Measurements from ENCODE around the gene AKAP7.
A peak's percentile ranks its signal among the peaks of the same experiment; 100 is the strongest.

AKAP7 gene

GRCh38 chr6:131269565-131270391, 134.5 kb downstream of the AKAP7 start:
- H3K36me3 ChIP-seq (ENCODE audit: insufficient read depth, low read length) = no peaks in the 10 kb centered on the region
- no peaks in the 10 kb centered on the region for H3K27me3 ChIP-seq (ENCODE audit: insufficient read depth, low read length)
- no peaks in the 10 kb centered on the region for H3K4me1 ChIP-seq (ENCODE audit: insufficient read depth, low read length)
- H3K9ac ChIP-seq (ENCODE audit: low read depth, low read length) = no peak overlapping the region
- no peak overlapping the region for H3K27ac ChIP-seq (ENCODE audit: low read depth, low read length)
- 96% methylated on average over 2 of the region's 3 CpGs for WGBS
- peaks cover 12% of the 10 kb centered on the region; the same call in 1 of the 2 replicates for H3K9me3 ChIP-seq (ENCODE audit: insufficient read depth, low read depth, low read length)
- H3K4me3 ChIP-seq (ENCODE audit: low read length) = no peak overlapping the region

- WGBS = 100% methylated on average over 3 of the region's 3 CpGs
- H3K27me3 ChIP-seq (ENCODE audit: insufficient read depth, low read length) = no peaks in the 10 kb centered on the region
- no peaks in the 10 kb centered on the region for H3K36me3 ChIP-seq (ENCODE audit: insufficient read depth, low read length)
- H3K9ac ChIP-seq (ENCODE audit: low read depth, low read length) = no peak overlapping the region
- no peaks in the 10 kb centered on the region for H3K4me1 ChIP-seq (ENCODE audit: insufficient read depth, low read length)
- H3K4me3 ChIP-seq (ENCODE audit: low read length) = no peak overlapping the region
- peaks cover 12% of the 10 kb centered on the region; the same call in 1 of the 2 replicates for H3K9me3 ChIP-seq (ENCODE audit: insufficient read depth, low read depth, low read length)
- H3K27ac ChIP-seq (ENCODE audit: low read depth, low read length) = no peak overlapping the region
These were observed 135.3 kb downstream of the AKAP7 start for GRCh38 chr6:131270534-131270933.

- no peak overlapping the region for H3K4me3 ChIP-seq (ENCODE audit: low read length)
- H3K4me1 ChIP-seq (ENCODE audit: insufficient read depth, low read length) = no peaks in the 10 kb centered on the region
- no peak overlapping the region for H3K9ac ChIP-seq (ENCODE audit: low read depth, low read length)
- no peak overlapping the region for H3K27ac ChIP-seq (ENCODE audit: low read depth, low read length)
- H3K36me3 ChIP-seq (ENCODE audit: insufficient read depth, low read length) = no peaks in the 10 kb centered on the region
- H3K27me3 ChIP-seq (ENCODE audit: insufficient read depth, low read length) = no peaks in the 10 kb centered on the region
- H3K9me3 ChIP-seq (ENCODE audit: insufficient read depth, low read depth, low read length) = peaks cover 6% of the 10 kb centered on the region; the same call in 1 of the 2 replicates
- WGBS = 98% methylated on average over 4 of the region's 4 CpGs
These were observed 140.0 kb downstream of the AKAP7 start for GRCh38 chr6:131275273-131275672.

GRCh38 chr6:131277591-131277990, 142.3 kb downstream of the AKAP7 start:
- no peak overlapping the region for H3K27ac ChIP-seq (ENCODE audit: low read depth, low read length)
- no peaks in the 10 kb centered on the region for H3K27me3 ChIP-seq (ENCODE audit: insufficient read depth, low read length)
- no peaks in the 10 kb centered on the region for H3K9me3 ChIP-seq (ENCODE audit: insufficient read depth, low read depth, low read length)
- H3K36me3 ChIP-seq (ENCODE audit: insufficient read depth, low read length) = no peaks in the 10 kb centered on the region
- WGBS = 75% methylated on average over 1 of the region's 1 CpG
- H3K4me1 ChIP-seq (ENCODE audit: insufficient read depth, low read length) = peaks cover 20% of the 10 kb centered on the region
- H3K9ac ChIP-seq (ENCODE audit: low read depth, low read length) = no peak overlapping the region
- H3K4me3 ChIP-seq (ENCODE audit: low read length) = no peak overlapping the region

GRCh38 chr6:131281471-131282270, 146.4 kb downstream of the AKAP7 start:
- Histone ChIP-seq H3K27me3 (ENCODE audit: insufficient read depth, low read length) (no peaks in the 10 kb centered on the region), H3K4me1 (ENCODE audit: insufficient read depth, low read length) (peaks cover 23% of the 10 kb centered on the region), H3K27ac (ENCODE audit: low read depth, low read length) (peak overlapping the region; percentile 51; the same call in 1 of the 2 replicates), H3K9ac (ENCODE audit: low read depth, low read length) (peak overlapping the region; percentile 1; the same call in 1 of the 2 replicates), H3K4me3 (ENCODE audit: low read length) (no peak overlapping the region), H3K36me3 (ENCODE audit: insufficient read depth, low read length) (no peaks in the 10 kb centered on the region), H3K9me3 (ENCODE audit: insufficient read depth, low read depth, low read length) (no peaks in the 10 kb centered on the region)
- WGBS = 45% methylated on average over 16 of the region's 16 CpGs

GRCh38 chr6:131282365-131282764, 147.1 kb downstream of the AKAP7 start:
- no peak overlapping the region for H3K27ac ChIP-seq (ENCODE audit: low read depth, low read length)
- no peak overlapping the region for H3K9ac ChIP-seq (ENCODE audit: low read depth, low read length)
- no peaks in the 10 kb centered on the region for H3K27me3 ChIP-seq (ENCODE audit: insufficient read depth, low read length)
- peaks cover 23% of the 10 kb centered on the region for H3K4me1 ChIP-seq (ENCODE audit: insufficient read depth, low read length)
- no peak overlapping the region for H3K4me3 ChIP-seq (ENCODE audit: low read length)
- 95% methylated on average over 5 of the region's 5 CpGs for WGBS
- no peaks in the 10 kb centered on the region for H3K36me3 ChIP-seq (ENCODE audit: insufficient read depth, low read length)
- no peaks in the 10 kb centered on the region for H3K9me3 ChIP-seq (ENCODE audit: insufficient read depth, low read depth, low read length)

GRCh38 chr6:131283466-131284175, 148.4 kb downstream of the AKAP7 start:
- Histone ChIP-seq H3K9ac (ENCODE audit: low read depth, low read length) (no peak overlapping the region), H3K27ac (ENCODE audit: low read depth, low read length) (no peak overlapping the region), H3K4me1 (ENCODE audit: insufficient read depth, low read length) (peaks cover 23% of the 10 kb centered on the region), H3K4me3 (ENCODE audit: low read length) (no peak overlapping the region), H3K27me3 (ENCODE audit: insufficient read depth, low read length) (no peaks in the 10 kb centered on the region), H3K36me3 (ENCODE audit: insufficient read depth, low read length) (no peaks in the 10 kb centered on the region), H3K9me3 (ENCODE audit: insufficient read depth, low read depth, low read length) (no peaks in the 10 kb centered on the region)
- WGBS = 93% methylated on average over 7 of the region's 7 CpGs

- 100% methylated on average over 1 of the region's 1 CpG for WGBS
- Histone ChIP-seq H3K27me3 (ENCODE audit: insufficient read depth, low read length) (no peaks in the 10 kb centered on the region), H3K4me3 (ENCODE audit: low read length) (no peak overlapping the region), H3K9ac (ENCODE audit: low read depth, low read length) (no peak overlapping the region), H3K27ac (ENCODE audit: low read depth, low read length) (no peak overlapping the region), H3K4me1 (ENCODE audit: insufficient read depth, low read length) (peaks cover 22% of the 10 kb centered on the region), H3K36me3 (ENCODE audit: insufficient read depth, low read length) (no peaks in the 10 kb centered on the region), H3K9me3 (ENCODE audit: insufficient read depth, low read depth, low read length) (no peaks in the 10 kb centered on the region)
These were observed 150.3 kb downstream of the AKAP7 start for GRCh38 chr6:131285548-131285947.

GRCh38 chr6:131286469-131287040, 151.3 kb downstream of the AKAP7 start:
- H3K27me3 ChIP-seq (ENCODE audit: insufficient read depth, low read length) = no peaks in the 10 kb centered on the region
- no peaks in the 10 kb centered on the region for H3K36me3 ChIP-seq (ENCODE audit: insufficient read depth, low read length)
- 100% methylated on average over 2 of the region's 2 CpGs for WGBS

GRCh38 chr6:131288214-131288613, 152.9 kb downstream of the AKAP7 start:
- H3K4me1 ChIP-seq (ENCODE audit: insufficient read depth, low read length) = peaks cover 19% of the 10 kb centered on the region
- H3K4me3 ChIP-seq (ENCODE audit: low read length) = no peak overlapping the region
- no peak overlapping the region for H3K9ac ChIP-seq (ENCODE audit: low read depth, low read length)
- no peaks in the 10 kb centered on the region for H3K36me3 ChIP-seq (ENCODE audit: insufficient read depth, low read length)
- no peaks in the 10 kb centered on the region for H3K9me3 ChIP-seq (ENCODE audit: insufficient read depth, low read depth, low read length)
- 96% methylated on average over 2 of the region's 2 CpGs for WGBS
- H3K27me3 ChIP-seq (ENCODE audit: insufficient read depth, low read length) = no peaks in the 10 kb centered on the region
- H3K27ac ChIP-seq (ENCODE audit: low read depth, low read length) = no peak overlapping the region

More at GRCh38 chr6:131286469-131287040, 151.3 kb downstream of the AKAP7 start:
- H3K9ac ChIP-seq (ENCODE audit: low read depth, low read length) = no peak overlapping the region
- peaks cover 13% of the 10 kb centered on the region for H3K4me1 ChIP-seq (ENCODE audit: insufficient read depth, low read length)
- H3K27ac ChIP-seq (ENCODE audit: low read depth, low read length) = no peak overlapping the region
- no peaks in the 10 kb centered on the region for H3K9me3 ChIP-seq (ENCODE audit: insufficient read depth, low read depth, low read length)
- no peak overlapping the region for H3K4me3 ChIP-seq (ENCODE audit: low read length)

All from HUES64 (cell line).